ENCODE results near the gene ACD.
"Not testable (repeated sequence)": the region's sequence is repeated elsewhere in the genome, so short reads cannot be mapped to it uniquely, and the experiment has no call there.

ACD gene

DNA sequence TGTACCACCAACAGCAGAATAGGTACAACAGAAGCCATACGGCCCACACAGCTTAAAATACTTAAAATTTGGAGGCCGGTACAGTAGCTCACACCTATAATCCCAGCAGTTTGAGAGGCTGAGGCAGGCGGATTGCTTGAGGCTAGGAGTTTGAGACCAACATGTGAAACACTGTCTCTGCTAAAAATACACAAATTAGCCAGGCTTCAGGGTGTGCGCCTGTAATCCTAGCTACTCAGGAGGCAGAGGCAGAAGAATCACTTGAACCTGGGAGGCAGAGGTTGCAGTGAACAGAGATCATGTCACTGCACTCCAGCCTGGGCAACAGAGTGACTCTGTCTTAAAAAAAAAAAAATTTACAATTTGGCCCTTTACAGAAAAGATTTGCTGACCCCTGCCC lies 42.1 kb upstream of the ACD start:
- 97% methylated on average over 4 of the region's 4 CpGs for WGBS (ENCODE audit: insufficient coverage)
- Histone ChIP-seq H3K9me3 (ENCODE audit: control extremely low read depth in 1 of 5, control insufficient read depth in 4 of 5, insufficient read depth in 2 of 5, low read depth in 1 of 5, low read length in 4 of 5) (peaks cover 0 to 11% (median 5%) of the 10 kb centered on the region in 5 experiments), H3K27me3 (replicated peaks in 2 of 5; ENCODE audit: control insufficient read depth in 4 of 5, insufficient read depth in 5 of 5, low read length in 4 of 5) (no peaks in the 10 kb centered on the region), H3K4me3 (ENCODE audit: control insufficient read depth in 1 of 7, extremely low read depth in 1 of 7, insufficient read depth in 4 of 7, low read depth in 2 of 7, low read length in 6 of 7) (no peak overlapping the region), H3K4me1 (ENCODE audit: control extremely low read depth in 1 of 4, control insufficient read depth in 4 of 4, insufficient read depth in 4 of 4, low read length in 3 of 4) (no peaks in the 10 kb centered on the region), H3K36me3 (ENCODE audit: control insufficient read depth in 4 of 4, insufficient read depth in 4 of 4, low read length in 3 of 4) (peaks cover 0 to 11% (median 3%) of the 10 kb centered on the region in 4 experiments), H3K27ac (ENCODE audit: insufficient read depth in 1 of 2, low read depth in 1 of 2, low read length in 2 of 2, poor library complexity in 1 of 2, severe bottlenecking in 2 of 2) (no peak overlapping the region)
- no peak for DNase-seq
- ChIA-PET POLR2A (no interaction called here), CTCF (no interaction called here)

- Histone ChIP-seq H3K9me3 (ENCODE audit: control extremely low read depth in 1 of 5, control insufficient read depth in 4 of 5, insufficient read depth in 2 of 5, low read depth in 1 of 5, low read length in 4 of 5) (peaks cover 0 to 11% (median 5%) of the 10 kb centered on the region in 5 experiments), H3K27ac (ENCODE audit: insufficient read depth in 1 of 2, low read depth in 1 of 2, low read length in 2 of 2, poor library complexity in 1 of 2, severe bottlenecking in 2 of 2) (no peak overlapping the region), H3K36me3 (ENCODE audit: control insufficient read depth in 4 of 4, insufficient read depth in 4 of 4, low read length in 3 of 4) (peaks cover 0 to 11% (median 3%) of the 10 kb centered on the region in 4 experiments), H3K4me3 (ENCODE audit: control insufficient read depth in 1 of 7, extremely low read depth in 1 of 7, insufficient read depth in 4 of 7, low read depth in 2 of 7, low read length in 6 of 7) (no peak overlapping the region), H3K4me1 (ENCODE audit: control extremely low read depth in 1 of 4, control insufficient read depth in 4 of 4, insufficient read depth in 4 of 4, low read length in 3 of 4) (no peaks in the 10 kb centered on the region), H3K27me3 (replicated peaks in 2 of 5; ENCODE audit: control insufficient read depth in 4 of 5, insufficient read depth in 5 of 5, low read length in 4 of 5) (no peaks in the 10 kb centered on the region)
- no peak for DNase-seq
- WGBS (ENCODE audit: insufficient coverage), result 100% methylated on average over 1 of the region's 1 CpG
- ChIA-PET POLR2A (no interaction called here), CTCF (no interaction called here)
Measured at GRCh38 chr16:67701420-67701819, 41.4 kb upstream of the ACD start.

DNA sequence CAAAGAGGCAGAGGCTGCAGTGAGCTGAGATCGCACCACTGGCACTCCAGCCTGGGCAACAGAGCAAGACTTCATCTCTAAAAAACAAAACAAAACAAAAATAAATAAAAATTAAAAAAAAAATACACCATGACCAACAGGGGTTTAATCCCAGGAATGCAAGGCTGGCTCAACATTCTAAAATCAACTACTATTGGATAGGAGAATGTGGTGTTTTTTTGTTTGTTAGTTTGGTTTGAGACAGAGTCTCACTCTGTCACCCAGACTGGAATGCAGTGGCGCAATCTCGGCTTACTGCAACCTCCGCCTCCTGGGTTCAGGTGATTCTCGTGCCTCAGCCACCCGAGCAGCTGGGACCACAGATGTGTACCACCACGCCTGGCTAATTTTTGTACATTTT lies 39.2 kb upstream of the ACD start:
- H3K4me1 ChIP-seq (ENCODE audit: control extremely low read depth in 1 of 4, control insufficient read depth in 4 of 4, insufficient read depth in 4 of 4, low read length in 3 of 4), result no peaks in the 10 kb centered on the region
- no peak overlapping the region for H3K4me3 ChIP-seq (ENCODE audit: control insufficient read depth in 1 of 7, extremely low read depth in 1 of 7, insufficient read depth in 4 of 7, low read depth in 2 of 7, low read length in 6 of 7)
- DNase-seq, result peak in 2 of 3 donors; percentile 27 to 33
- ChIA-PET CTCF (no interaction called here), POLR2A (no interaction called here)
- no peak overlapping the region for H3K27ac ChIP-seq (ENCODE audit: insufficient read depth in 1 of 2, low read depth in 1 of 2, low read length in 2 of 2, poor library complexity in 1 of 2, severe bottlenecking in 2 of 2)
- H3K9me3 ChIP-seq (ENCODE audit: control extremely low read depth in 1 of 5, control insufficient read depth in 4 of 5, insufficient read depth in 2 of 5, low read depth in 1 of 5, low read length in 4 of 5), result peaks cover 0 to 11% (median 5%) of the 10 kb centered on the region in 5 experiments
- H3K36me3 ChIP-seq (ENCODE audit: control insufficient read depth in 4 of 4, insufficient read depth in 4 of 4, low read length in 3 of 4), result peaks cover 0 to 11% (median 3%) of the 10 kb centered on the region in 4 experiments
- no peaks in the 10 kb centered on the region for H3K27me3 ChIP-seq (replicated peaks in 2 of 5; ENCODE audit: control insufficient read depth in 4 of 5, insufficient read depth in 5 of 5, low read length in 4 of 5)
- 96% methylated on average over 6 of the region's 7 CpGs for WGBS (ENCODE audit: insufficient coverage)

- no peaks in the 10 kb centered on the region for H3K27me3 ChIP-seq (replicated peaks in 2 of 5; ENCODE audit: control insufficient read depth in 4 of 5, insufficient read depth in 5 of 5, low read length in 4 of 5)
- DNase-seq, result no peak
- H3K9me3 ChIP-seq (ENCODE audit: control extremely low read depth in 1 of 5, control insufficient read depth in 4 of 5, insufficient read depth in 2 of 5, low read depth in 1 of 5, low read length in 4 of 5), result peaks cover 0 to 11% (median 5%) of the 10 kb centered on the region in 5 experiments
- no peak overlapping the region for H3K4me3 ChIP-seq (ENCODE audit: control insufficient read depth in 1 of 7, extremely low read depth in 1 of 7, insufficient read depth in 4 of 7, low read depth in 2 of 7, low read length in 6 of 7)
- no peak overlapping the region for H3K27ac ChIP-seq (ENCODE audit: insufficient read depth in 1 of 2, low read depth in 1 of 2, low read length in 2 of 2, poor library complexity in 1 of 2, severe bottlenecking in 2 of 2)
- CTCF ChIA-PET, result interaction anchor here (0.6 to 1.5 kb wide), 3 partner anchors 28 to 119 kb away, joined by 3 read pairs; no protein-coding TSS in a partner anchor
- H3K4me1 ChIP-seq (ENCODE audit: control extremely low read depth in 1 of 4, control insufficient read depth in 4 of 4, insufficient read depth in 4 of 4, low read length in 3 of 4), result no peaks in the 10 kb centered on the region
- POLR2A ChIA-PET, result no interaction called here
- H3K36me3 ChIP-seq (ENCODE audit: control insufficient read depth in 4 of 4, insufficient read depth in 4 of 4, low read length in 3 of 4), result peaks cover 0 to 11% (median 3%) of the 10 kb centered on the region in 4 experiments
- 90% methylated on average over 3 of the region's 4 CpGs for WGBS (ENCODE audit: insufficient coverage)
Measured at GRCh38 chr16:67697422-67698185, 37.5 kb upstream of the ACD start.

GRCh38 chr16:67694611-67695010 lies 34.6 kb upstream of the ACD start:
- Histone ChIP-seq H3K36me3 (ENCODE audit: control insufficient read depth in 4 of 4, insufficient read depth in 4 of 4, low read length in 3 of 4) (peaks cover 0 to 11% (median 5%) of the 10 kb centered on the region in 4 experiments), H3K9me3 (ENCODE audit: control extremely low read depth in 1 of 5, control insufficient read depth in 4 of 5, insufficient read depth in 2 of 5, low read depth in 1 of 5, low read length in 4 of 5) (peaks cover 0 to 8% (median 5%) of the 10 kb centered on the region in 5 experiments), H3K27ac (ENCODE audit: insufficient read depth in 1 of 2, low read depth in 1 of 2, low read length in 2 of 2, poor library complexity in 1 of 2, severe bottlenecking in 2 of 2) (no peak overlapping the region), H3K4me3 (ENCODE audit: control insufficient read depth in 1 of 7, extremely low read depth in 1 of 7, insufficient read depth in 4 of 7, low read depth in 2 of 7, low read length in 6 of 7) (no peak overlapping the region), H3K4me1 (ENCODE audit: control extremely low read depth in 1 of 4, control insufficient read depth in 4 of 4, insufficient read depth in 4 of 4, low read length in 3 of 4) (no peaks in the 10 kb centered on the region), H3K27me3 (replicated peaks in 2 of 5; ENCODE audit: control insufficient read depth in 4 of 5, insufficient read depth in 5 of 5, low read length in 4 of 5) (no peaks in the 10 kb centered on the region)
- ChIA-PET POLR2A (no interaction called here), CTCF (no interaction called here)
- WGBS (ENCODE audit: insufficient coverage), result 80% methylated on average over 2 of the region's 2 CpGs
- DNase-seq, result no peak

DNA sequence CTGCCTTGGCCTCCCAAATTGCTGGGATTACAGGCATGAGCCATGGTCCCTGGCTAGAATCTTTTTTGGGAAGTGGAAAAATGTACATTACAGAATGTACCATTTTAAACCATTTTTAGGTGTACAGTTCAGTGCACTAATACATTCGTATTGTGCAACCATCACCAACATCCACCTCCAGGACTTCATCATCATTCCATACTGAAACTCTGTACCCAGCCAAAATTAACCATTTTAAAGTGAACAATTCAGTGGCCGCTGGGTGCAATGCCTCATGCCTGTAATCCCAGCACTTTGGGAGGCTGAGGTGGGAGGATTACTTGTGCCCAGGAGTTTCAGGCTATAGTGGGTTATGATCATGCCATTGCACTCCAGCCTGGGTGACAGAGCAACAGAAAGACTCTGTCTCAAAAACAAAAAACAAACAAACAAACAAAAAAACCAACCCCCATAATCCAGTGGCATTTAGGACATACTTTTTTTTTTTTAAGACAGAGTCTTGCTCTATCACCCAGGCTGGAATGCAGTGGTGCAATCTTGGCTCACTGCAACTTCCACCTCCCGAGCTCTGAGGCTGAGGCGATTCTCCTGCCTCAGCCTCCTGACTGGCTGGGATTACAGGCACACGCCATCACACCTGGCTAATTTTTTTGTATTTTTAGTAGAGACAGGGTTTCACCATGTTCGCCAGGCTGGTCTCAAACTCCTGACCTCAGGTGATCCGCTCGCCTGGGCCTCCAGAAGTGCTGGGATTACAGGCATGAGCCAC lies 33.6 kb upstream of the ACD start:
- not testable (repeated sequence) for H3K9me3 ChIP-seq (ENCODE audit: control extremely low read depth in 1 of 5, control insufficient read depth in 4 of 5, insufficient read depth in 2 of 5, low read depth in 1 of 5, low read length in 4 of 5); H3K27ac ChIP-seq (ENCODE audit: insufficient read depth in 1 of 2, low read depth in 1 of 2, low read length in 2 of 2, poor library complexity in 1 of 2, severe bottlenecking in 2 of 2); DNase-seq; H3K4me3 ChIP-seq (ENCODE audit: control insufficient read depth in 1 of 7, extremely low read depth in 1 of 7, insufficient read depth in 4 of 7, low read depth in 2 of 7, low read length in 6 of 7); H3K4me1 ChIP-seq (ENCODE audit: control extremely low read depth in 1 of 4, control insufficient read depth in 4 of 4, insufficient read depth in 4 of 4, low read length in 3 of 4); H3K27me3 ChIP-seq (replicated peaks in 2 of 5; ENCODE audit: control insufficient read depth in 4 of 5, insufficient read depth in 5 of 5, low read length in 4 of 5)
- ChIA-PET CTCF (interaction anchor here (0.6 to 0.8 kb wide), 2 partner anchors 26 to 165 kb away, joined by 3 read pairs; partner anchors contain the start of genes GFOD2 and RIPOR1), POLR2A (interaction anchor here (0.6 kb wide), 1 partner anchor 128 kb away, joined by 3 read pairs; no protein-coding TSS in a partner anchor)
- WGBS (ENCODE audit: insufficient coverage), result 97% methylated on average over 5 of the region's 8 CpGs
- H3K36me3 ChIP-seq (ENCODE audit: control insufficient read depth in 4 of 4, insufficient read depth in 4 of 4, low read length in 3 of 4), result peaks cover 0 to 10% (median 4%) of the 10 kb centered on the region in 4 experiments
